Heart left ventricle (tissue), 16 donors: ENCODE data around the gene CALHM1. TPM values are rescaled to one million over a fixed set of nuclear protein-coding genes. Genes with fewer than 3 reads are reported as not detected.

Experiments
- ATAC-seq, 4 donors: fragments of 200-7000 bp; cut with Tn5 transposase; one replicate each; pipeline ENCODE4 v1.9.1; 2020 to 2022; ENCODE audit warnings: moderate library complexity in 4 of 4, mild to moderate bottlenecking in 3 of 4, moderate number of reproducible peaks in 1 of 4
- DNase-seq, 5 donors: peaks; one replicate each; pipeline ENCODE4 v3.0.0-alpha.2; 2020
- H3K27ac ChIP-seq, 12 donors: fragments of 200-600 bp; sonication (generic) in 4 of 12; one replicate each; pipeline versions ENCODE4 v1.5.0 to v1.8.0; 2016 to 2022; ENCODE audit warnings: mild to moderate bottlenecking in 2 of 12
- H3K27me3 ChIP-seq, 9 donors: fragments of 200-600 bp; sonication (generic) in 2 of 9; one replicate each; pipeline versions ENCODE4 v1.5.1 to v1.8.0; 2016 to 2022; ENCODE audit warnings: mild to moderate bottlenecking in 3 of 9
- H3K36me3 ChIP-seq, 9 donors: fragments of 200-600 bp; sonication (generic) in 2 of 9; one replicate each; pipeline versions ENCODE4 v1.5.0 to v1.8.0; 2018 to 2022; ENCODE audit warnings: mild to moderate bottlenecking in 2 of 9
- H3K4me1 ChIP-seq, 12 donors: fragments of 200-600 bp; sonication (generic) in 4 of 12; one replicate each; pipeline versions ENCODE4 v1.5.0 to v1.8.0; 2016 to 2022; ENCODE audit warnings: mild to moderate bottlenecking in 3 of 12
- H3K4me3 ChIP-seq, 12 donors: fragments of 200-600 bp; sonication (generic) in 4 of 12; one replicate each; pipeline versions ENCODE4 v1.5.0 to v1.8.0; 2017 to 2022; ENCODE audit warnings: mild to moderate bottlenecking in 9 of 12, moderate library complexity in 4 of 12
- H3K9me3 ChIP-seq, 12 donors: fragments of 200-600 bp; sonication (generic) in 4 of 12; one replicate each; pipeline versions ENCODE4 v1.5.0 to v1.8.0; 2016 to 2022; ENCODE audit warnings: mild to moderate bottlenecking in 1 of 12
- CTCF ChIP-seq, 12 donors: fragments of 200-600 bp; sonication (generic) in 4 of 12; IDR thresholded peaks; one replicate each; pipeline versions ENCODE4 v1.5.0 to v1.8.0; 2018 to 2022; ENCODE audit warnings: antibody characterized with exemption in 12 of 12, mild to moderate bottlenecking in 5 of 12
- POLR2A ChIP-seq, 2 donors: fragments of 450-650 bp; IDR thresholded peaks; one replicate each; pipeline ENCODE4 v1.6.1; 2017; ENCODE audit warnings: antibody characterized with exemption in 2 of 2, mild to moderate bottlenecking in 2 of 2, moderate library complexity in 2 of 2
- WGBS, 4 donors: extraction: QIAGEN DNeasy Blood & Tissue Kit in 2 of 4; methylation state at CpG; one replicate each; pipeline versions ENCODE4 v1.1.5 to v1.1.7; 2013 to 2018; 5-methylcytosine and 5-hydroxymethylcytosine counted together
- intact Hi-C, 10 donors: fragments of 100-400 bp; cut with DNase I; formaldehyde crosslinking; loops; one replicate each; pipeline versions ENCODE4 v1.11.1 to v1.14.2; 2022
- polyA plus RNA-seq, 2 donors: library from polyadenylated mRNA; stranded (reverse); fragments of 200-250 nt; gene quantifications; one replicate each; pipeline ENCODE4 v1.2.3, GENCODE V29; 2013
- total RNA-seq, 9 donors: library from RNA; depleted of rRNA in 2 of 9; stranded (reverse); fragments of >200 nt in 2 of 9; fragmentation: NEBNext Ultra II Directional in 3 of 9; extraction: Animal tissue kit (Norgen Biotek cat#: 25700) in 3 of 9; gene quantifications; one replicate each; pipeline versions ENCODE4 v1.1.0 to v1.2.4, GENCODE V29; 2016 to 2023
- donor health status: ischemic (EF 13 %, LVEDD 7.1; RV severe dilation, severe dysfunction).
- donor health status: healthy with polysubstance abuse.
- donor health status: DM: no; HTN: yes; CAD: no.
- donor health status: DM: no; HTN: no; CAD: no.
- donor health status: ischemic (EF 25% LVEDD 6.9; RV normal size, moderate dysfunction).
- donor health status: ischemic (EF 25% LVEDD 5.7; RV mildly dilated, moderate dysfunction).
- donor health status: healthy.
- donor health status: DM: yes; HTN: yes; CAD: no.
- donor health status: ischemic (EF 35%, LVEDD 5.7; RV mildly dilated, moderate dysfunction).
- donor health status: nonischemic (EF 11% LVEDD 7.7; RV severe dilation, severe dysfunction).
- donor health status: DM: yes; HTN: yes; CAD: no.
- donor health status: PGD.
- donor health status: ischemic (EF 29% LVEDD 5.4; RV normal size, mild dysfunction).
- donor health status: nonischemic (EF 23%, LVEDD 6.1; RV moderate dilation, normal function).

Gene CALHM1
- total and polyA plus RNA-seq, 11 donors = not detected

- intact Hi-C loops = loop anchor here (1.0 to 10.0 kb wide), 9 partner anchors 65 to 268 kb away; no protein-coding TSS in a partner anchor
- Histone ChIP-seq H3K4me3 (no peak overlapping the region), H3K27me3 (no peaks in the 10 kb centered on the region), H3K27ac (no peak overlapping the region), H3K36me3 (peaks cover 12 to 100% (median 97%) of the 10 kb centered on the region in 9 donors), H3K4me1 (no peaks in the 10 kb centered on the region), H3K9me3 (no peaks in the 10 kb centered on the region)
- DNase-seq (peak in 3 of 5 donors; percentile 58 to 65 (median 61)), ATAC-seq (peak in 3 of 4 donors; percentile 18 to 57 (median 28))
- TF ChIP-seq POLR2A (IDR thresholded peaks at IDR 0.05) (no peak), CTCF (IDR thresholded peaks at IDR 0.05) (peak; percentile 56 to 86 (median 72))
- WGBS, 4 donors = 48 to 55% (median 54%) methylated on average over 8 of the region's 8 CpGs
These were observed 42.1 kb downstream of the CALHM1 start for GRCh38 chr10:103416436-103417147.

GRCh38 chr10:103415581-103415980, 43.1 kb downstream of the CALHM1 start:
- ATAC-seq (no peak), DNase-seq (no peak)
- Histone ChIP-seq H3K4me1 (no peaks in the 10 kb centered on the region), H3K9me3 (no peaks in the 10 kb centered on the region), H3K27me3 (no peaks in the 10 kb centered on the region), H3K4me3 (no peak overlapping the region), H3K27ac (no peak overlapping the region), H3K36me3 (peaks cover 9 to 100% (median 99%) of the 10 kb centered on the region in 9 donors)
- intact Hi-C loops = loop anchor here in 7 of 10 donors (5.0 to 10.0 kb wide), 3 partner anchors 177 to 269 kb away; no protein-coding TSS in a partner anchor
- no peak for TF ChIP-seq CTCF (IDR thresholded peaks at IDR 0.05)
- TF ChIP-seq POLR2A (IDR thresholded peaks at IDR 0.05) = no peak
- WGBS, 4 donors = 82 to 93% (median 89%) methylated on average over 8 of the region's 8 CpGs

- Histone ChIP-seq H3K36me3 (peaks cover 9 to 100% (median 99%) of the 10 kb centered on the region in 9 donors), H3K27ac (no peak overlapping the region), H3K4me3 (no peak overlapping the region), H3K4me1 (no peaks in the 10 kb centered on the region), H3K27me3 (no peaks in the 10 kb centered on the region), H3K9me3 (no peaks in the 10 kb centered on the region)
- ATAC-seq (no peak), DNase-seq (no peak)
- 91 to 96% (median 91%) methylated on average over 2 of the region's 2 CpGs for WGBS, 4 donors
- TF ChIP-seq POLR2A (IDR thresholded peaks at IDR 0.05) = no peak
- TF ChIP-seq CTCF (IDR thresholded peaks at IDR 0.05) = no peak
- intact Hi-C loops = loop anchor here in 4 of 10 donors (10.0 kb wide), 2 partner anchors 181 to 271 kb away; no protein-coding TSS in a partner anchor
These were observed 45.1 kb downstream of the CALHM1 start for GRCh38 chr10:103413564-103413963.

Other genes with a start within 250 kb of the CALHM1 start
- gene RPEL1, start 213.0 kb downstream of the CALHM1 start, total RNA-seq = not detected
- gene RPEL1, start 213.0 kb downstream of the CALHM1 start, polyA plus RNA-seq = not detected
- gene INA, start 181.8 kb downstream of the CALHM1 start, total RNA-seq = under 1 TPM in 2 of 9 donors, not detected in 7; 0.08 to 0.11 TPM
- gene INA, start 181.8 kb downstream of the CALHM1 start, polyA plus RNA-seq = under 1 TPM in 1 of 2 donors, not detected in 1; 0.04 TPM
- 1 to 10 TPM; 5.3 to 8.1 (median 6.6) TPM for gene PCGF6, start 107.8 kb downstream of the CALHM1 start, total RNA-seq
- gene PCGF6, start 107.8 kb downstream of the CALHM1 start, polyA plus RNA-seq = 1 to 10 TPM; 5.8 to 8.5 TPM
- gene TAF5, start 90.9 kb downstream of the CALHM1 start, total RNA-seq = 1 to 10 TPM; 1.1 to 3.3 (median 2.1) TPM
- 1 to 10 TPM; 1.2 to 2.1 TPM for gene TAF5, start 90.9 kb downstream of the CALHM1 start, polyA plus RNA-seq
- 1,000 to 10,000 TPM in 6 of 9 donors, 100 to 1,000 TPM in 3; 747 to 1,376 (median 1,173) TPM for gene ATP5MK, start 62.4 kb downstream of the CALHM1 start, total RNA-seq
- gene ATP5MK, start 62.4 kb downstream of the CALHM1 start, polyA plus RNA-seq = 1,000 to 10,000 TPM; 1,301 to 5,274 TPM
- gene PDCD11, start 62.3 kb downstream of the CALHM1 start, total RNA-seq = 10 to 100 TPM in 6 of 9 donors, 1 to 10 TPM in 3; 8.8 to 15.8 (median 12.1) TPM
- 10 to 100 TPM in 1 of 2 donors, 1 to 10 TPM in 1; 8.0 to 17.2 TPM for gene PDCD11, start 62.3 kb downstream of the CALHM1 start, polyA plus RNA-seq
- 10 to 100 TPM in 7 of 9 donors, 1 to 10 TPM in 2; 8.2 to 36.8 (median 11.2) TPM for gene CALHM2, start 6.5 kb downstream of the CALHM1 start, total RNA-seq
- gene CALHM2, start 6.5 kb downstream of the CALHM1 start, polyA plus RNA-seq = 10 to 100 TPM in 1 of 2 donors, 1 to 10 TPM in 1; 9.2 to 20.1 TPM
- not detected for gene CALHM3, start 20.3 kb upstream of the CALHM1 start, total RNA-seq
- gene CALHM3, start 20.3 kb upstream of the CALHM1 start, polyA plus RNA-seq = not detected
- gene NEURL1, start 34.8 kb upstream of the CALHM1 start, total RNA-seq = under 1 TPM in 7 of 9 donors, not detected in 2; 0.08 to 0.64 (median 0.21) TPM
- under 1 TPM; 0.07 to 0.08 TPM for gene NEURL1, start 34.8 kb upstream of the CALHM1 start, polyA plus RNA-seq